Measurements from ENCODE around the gene MOK.

DNA sequence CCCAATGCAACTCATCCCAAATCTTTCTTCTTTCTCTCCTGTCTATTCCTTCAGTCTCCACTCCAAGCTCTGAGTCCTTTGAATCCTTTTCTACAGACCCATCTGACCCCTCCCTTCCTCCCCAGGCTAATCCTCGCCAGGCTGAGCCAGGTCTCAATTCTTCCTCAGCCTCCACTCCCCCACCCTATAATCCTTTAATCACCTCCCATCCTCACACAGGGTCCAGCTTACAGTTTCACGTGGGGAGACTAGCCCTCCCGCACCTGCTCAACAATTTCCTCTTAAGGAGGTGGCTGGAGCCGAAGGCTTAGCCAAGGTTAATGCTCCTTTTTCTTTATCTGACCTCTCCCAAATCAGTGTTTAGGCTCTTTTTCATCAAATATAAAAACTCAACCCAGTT is 63.8 kb downstream of the MOK start:
- TF ChIP-seq POLR2A (IDR thresholded peaks at IDR 0.05; ENCODE audit: low read depth, low read length), result no peak
- TF ChIP-seq, protein P1, sequence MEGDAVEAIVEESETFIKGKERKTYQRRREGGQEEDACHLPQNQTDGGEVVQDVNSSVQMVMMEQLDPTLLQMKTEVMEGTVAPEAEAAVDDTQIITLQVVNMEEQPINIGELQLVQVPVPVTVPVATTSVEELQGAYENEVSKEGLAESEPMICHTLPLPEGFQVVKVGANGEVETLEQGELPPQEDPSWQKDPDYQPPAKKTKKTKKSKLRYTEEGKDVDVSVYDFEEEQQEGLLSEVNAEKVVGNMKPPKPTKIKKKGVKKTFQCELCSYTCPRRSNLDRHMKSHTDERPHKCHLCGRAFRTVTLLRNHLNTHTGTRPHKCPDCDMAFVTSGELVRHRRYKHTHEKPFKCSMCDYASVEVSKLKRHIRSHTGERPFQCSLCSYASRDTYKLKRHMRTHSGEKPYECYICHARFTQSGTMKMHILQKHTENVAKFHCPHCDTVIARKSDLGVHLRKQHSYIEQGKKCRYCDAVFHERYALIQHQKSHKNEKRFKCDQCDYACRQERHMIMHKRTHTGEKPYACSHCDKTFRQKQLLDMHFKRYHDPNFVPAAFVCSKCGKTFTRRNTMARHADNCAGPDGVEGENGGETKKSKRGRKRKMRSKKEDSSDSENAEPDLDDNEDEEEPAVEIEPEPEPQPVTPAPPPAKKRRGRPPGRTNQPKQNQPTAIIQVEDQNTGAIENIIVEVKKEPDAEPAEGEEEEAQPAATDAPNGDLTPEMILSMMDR (conservative IDR thresholded peaks at IDR 0.05; ENCODE audit: low read depth, low read length), result no peak
- no peak for TF ChIP-seq RAD21 (IDR thresholded peaks at IDR 0.05; ENCODE audit: low read length)
